Measurements from ENCODE around the gene MAP3K5.

Gene MAP3K5

GRCh38 chr6:136737871-136738691 lies 54.2 kb downstream of the MAP3K5 start:
- Histone ChIP-seq H3K27ac (ENCODE audit: low read depth, low read length, poor library complexity, severe bottlenecking) (no peak overlapping the region), H3K9me3 (ENCODE audit: low read length) (no peaks in the 10 kb centered on the region), H3K9me2 (ENCODE audit: low read depth, low read length) (no peaks in the 10 kb centered on the region), H3K27me3 (ENCODE audit: insufficient read depth, low read length) (no peaks in the 10 kb centered on the region), H3K4me3 (ENCODE audit: low read depth, low read length, poor library complexity, severe bottlenecking) (no peak overlapping the region), H3K36me3 (ENCODE audit: insufficient read depth, low read length) (no peaks in the 10 kb centered on the region), H3F3A (ENCODE audit: insufficient read depth, low read length) (no peaks in the 10 kb centered on the region), H3K9ac (ENCODE audit: low read length) (no peak overlapping the region), H3K4me2 (ENCODE audit: low read length) (no peak overlapping the region), H2AFZ (ENCODE audit: low read length) (no peak overlapping the region), H4K20me1 (ENCODE audit: insufficient read depth, low read length) (no peaks in the 10 kb centered on the region), H3K4me1 (ENCODE audit: insufficient read depth, low read length, severe bottlenecking) (peaks cover 31% of the 10 kb centered on the region), H3K79me2 (ENCODE audit: insufficient read depth, low read length) (peaks cover 22% of the 10 kb centered on the region)
- TF ChIP-seq CTCF (IDR thresholded peaks at IDR 0.05; ENCODE audit: low read length) (no peak), EZH2 (IDR thresholded peaks at IDR 0.05; ENCODE audit: borderline replicate concordance, low read length) (no peak)

GRCh38 chr6:136737374-136737844 lies 54.9 kb downstream of the MAP3K5 start:
- Histone ChIP-seq H3K27ac (ENCODE audit: low read depth, low read length, poor library complexity, severe bottlenecking) (no peak overlapping the region), H3K79me2 (ENCODE audit: insufficient read depth, low read length) (peaks cover 21% of the 10 kb centered on the region), H3K4me3 (ENCODE audit: low read depth, low read length, poor library complexity, severe bottlenecking) (no peak overlapping the region), H4K20me1 (ENCODE audit: insufficient read depth, low read length) (no peaks in the 10 kb centered on the region), H3K27me3 (ENCODE audit: insufficient read depth, low read length) (no peaks in the 10 kb centered on the region), H3F3A (ENCODE audit: insufficient read depth, low read length) (no peaks in the 10 kb centered on the region), H3K9ac (ENCODE audit: low read length) (no peak overlapping the region), H3K9me2 (ENCODE audit: low read depth, low read length) (no peaks in the 10 kb centered on the region), H3K4me1 (ENCODE audit: insufficient read depth, low read length, severe bottlenecking) (peaks cover 27% of the 10 kb centered on the region), H3K9me3 (ENCODE audit: low read length) (no peaks in the 10 kb centered on the region), H3K4me2 (ENCODE audit: low read length) (no peak overlapping the region), H3K36me3 (ENCODE audit: insufficient read depth, low read length) (no peaks in the 10 kb centered on the region), H2AFZ (ENCODE audit: low read length) (no peak overlapping the region)
- TF ChIP-seq CTCF (IDR thresholded peaks at IDR 0.05; ENCODE audit: low read length) (no peak), EZH2 (IDR thresholded peaks at IDR 0.05; ENCODE audit: borderline replicate concordance, low read length) (no peak)

GRCh38 chr6:136736281-136736960 lies 55.9 kb downstream of the MAP3K5 start:
- no peaks in the 10 kb centered on the region for H3K27me3 ChIP-seq (ENCODE audit: insufficient read depth, low read length)
- H3K79me2 ChIP-seq (ENCODE audit: insufficient read depth, low read length) = peaks cover 14% of the 10 kb centered on the region
- H3K4me3 ChIP-seq (ENCODE audit: low read depth, low read length, poor library complexity, severe bottlenecking) = no peak overlapping the region
- no peaks in the 10 kb centered on the region for H3F3A ChIP-seq (ENCODE audit: insufficient read depth, low read length)
- H3K4me2 ChIP-seq (ENCODE audit: low read length) = no peak overlapping the region
- no peak overlapping the region for H3K27ac ChIP-seq (ENCODE audit: low read depth, low read length, poor library complexity, severe bottlenecking)
- H3K9ac ChIP-seq (ENCODE audit: low read length) = no peak overlapping the region
- no peak overlapping the region for H2AFZ ChIP-seq (ENCODE audit: low read length)
- no peaks in the 10 kb centered on the region for H3K9me2 ChIP-seq (ENCODE audit: low read depth, low read length)
- H3K36me3 ChIP-seq (ENCODE audit: insufficient read depth, low read length) = no peaks in the 10 kb centered on the region
- H3K4me1 ChIP-seq (ENCODE audit: insufficient read depth, low read length, severe bottlenecking) = peaks cover 17% of the 10 kb centered on the region
- TF ChIP-seq CTCF (IDR thresholded peaks at IDR 0.05; ENCODE audit: low read length) (no peak), EZH2 (IDR thresholded peaks at IDR 0.05; ENCODE audit: borderline replicate concordance, low read length) (no peak)
- H4K20me1 ChIP-seq (ENCODE audit: insufficient read depth, low read length) = no peaks in the 10 kb centered on the region
- H3K9me3 ChIP-seq (ENCODE audit: low read length) = no peaks in the 10 kb centered on the region; the same call in 1 of the 2 replicates

Measured in OCI-LY1 (cell line).